H9 (cell line): ENCODE measurements around the gene GABARAPL2. TPM values are rescaled to one million over a fixed set of nuclear protein-coding genes. Genes with fewer than 3 reads are reported as not detected.

ENCODE experiments used
- DNase-seq: peaks from one replicate; pipeline ENCODE4 v3.0.0-alpha.2; 2017
- H2AFZ ChIP-seq: one replicate; pipeline ENCODE4 v1.6.1; 2013; ENCODE audit warnings: mild to moderate bottlenecking, low read length, control low read depth, moderate library complexity
- H2AK5ac ChIP-seq: 2 replicates; pipeline ENCODE4 v1.6.1; 2013; ENCODE audit warnings: low read length, control low read depth, mixed read lengths; ENCODE audit not compliant: insufficient read length
- H2BK120ac ChIP-seq: one replicate; pipeline ENCODE4 v1.6.1; 2013; ENCODE audit warnings: low read depth, mild to moderate bottlenecking, low read length, control low read depth, inconsistent platforms; ENCODE audit not compliant: poor library complexity, severe bottlenecking
- H2BK12ac ChIP-seq: 2 replicates; pipeline ENCODE4 v1.6.1; 2013; ENCODE audit warnings: low read length, control low read depth, mixed read lengths, low read depth; ENCODE audit not compliant: insufficient read length
- H2BK15ac ChIP-seq: 2 replicates; pipeline ENCODE4 v1.6.1; 2013; ENCODE audit warnings: low read depth, low read length, control low read depth
- H2BK20ac ChIP-seq: one replicate; pipeline ENCODE4 v1.6.1; 2013; ENCODE audit warnings: low read depth, mild to moderate bottlenecking, low read length, control low read depth, inconsistent platforms; ENCODE audit not compliant: poor library complexity, severe bottlenecking
- H2BK5ac ChIP-seq: 2 replicates; pipeline ENCODE4 v1.6.1; 2013; ENCODE audit warnings: low read length, control low read depth, mixed read lengths; ENCODE audit not compliant: insufficient read length
- H3K14ac ChIP-seq: 2 replicates; pipeline ENCODE4 v1.6.1; 2013; ENCODE audit warnings: low read length, control low read depth; ENCODE audit not compliant: insufficient read depth
- H3K18ac ChIP-seq: 2 replicates; pipeline ENCODE4 v1.6.1; 2013; ENCODE audit warnings: low read depth, mild to moderate bottlenecking, mixed read lengths, low read length, control low read depth; ENCODE audit not compliant: insufficient read length
- H3K23ac ChIP-seq: 2 replicates; pipeline ENCODE4 v1.6.1; 2013; ENCODE audit warnings: low read length, control low read depth, mixed read lengths, low read depth; ENCODE audit not compliant: insufficient read length
- H3K23me2 ChIP-seq: 2 replicates; pipeline ENCODE4 v1.6.1; 2013; ENCODE audit warnings: low read depth, mild to moderate bottlenecking, mixed read lengths, low read length, control low read depth; ENCODE audit not compliant: insufficient read length, poor library complexity, severe bottlenecking
- H3K27ac ChIP-seq: 2 replicates; pipeline ENCODE4 v1.5.1; 2013; ENCODE audit warnings: low read length, control low read depth, mixed read lengths, low read depth; ENCODE audit not compliant: insufficient read length
- H3K27me3 ChIP-seq: 2 replicates; pipeline ENCODE4 v1.6.1; 2013; ENCODE audit warnings: low read length, control low read depth, inconsistent platforms; ENCODE audit not compliant: insufficient read depth
- H3K4ac ChIP-seq: 2 replicates; pipeline ENCODE4 v1.6.1; 2013; ENCODE audit warnings: low read depth, mild to moderate bottlenecking, control low read depth, inconsistent platforms, low read length, moderate library complexity
- H3K4me1 ChIP-seq: 2 replicates; pipeline ENCODE4 v1.6.1; 2013; ENCODE audit warnings: low read length, control low read depth, inconsistent platforms; ENCODE audit not compliant: insufficient read depth
- H3K4me2 ChIP-seq: 2 replicates; pipeline ENCODE4 v1.6.1; 2013; ENCODE audit warnings: low read length, control low read depth, mixed read lengths; ENCODE audit not compliant: insufficient read length, insufficient read depth
- H3K56ac ChIP-seq: 2 replicates; pipeline ENCODE4 v1.6.1; 2013; ENCODE audit warnings: low read depth, mild to moderate bottlenecking, mixed read lengths, low read length, control low read depth; ENCODE audit not compliant: insufficient read length
- H3K79me1 ChIP-seq: 2 replicates; pipeline ENCODE4 v1.6.1; 2013; ENCODE audit warnings: low read depth, mild to moderate bottlenecking, moderate library complexity, low read length, control low read depth, inconsistent platforms; ENCODE audit not compliant: insufficient read depth, poor library complexity, severe bottlenecking
- H3K79me2 ChIP-seq: 2 replicates; pipeline ENCODE4 v1.6.1; 2013; ENCODE audit warnings: low read length, control low read depth, inconsistent platforms; ENCODE audit not compliant: insufficient read depth
- H3K9ac ChIP-seq: 2 replicates; pipeline ENCODE4 v1.6.1; 2013; ENCODE audit warnings: low read length, control low read depth, mixed read lengths; ENCODE audit not compliant: insufficient read length; ENCODE audit errors: extremely low read depth
- H3K9me3 ChIP-seq: one replicate; pipeline ENCODE4 v1.6.1; 2013; ENCODE audit warnings: low read depth, low read length, inconsistent platforms; ENCODE audit not compliant: control insufficient read depth
- H3T11ph ChIP-seq: one replicate; pipeline ENCODE4 v1.6.1; 2013; ENCODE audit warnings: mild to moderate bottlenecking, low read length, control low read depth, inconsistent platforms
- H4K20me1 ChIP-seq: one replicate; pipeline ENCODE4 v1.6.1; 2013; ENCODE audit not compliant: control insufficient read depth, insufficient read length, insufficient read depth
- H4K5ac ChIP-seq: 2 replicates; pipeline ENCODE4 v1.6.1; 2013; ENCODE audit warnings: low read depth, mild to moderate bottlenecking, mixed read lengths, low read length, control low read depth; ENCODE audit not compliant: insufficient read length
- H4K8ac ChIP-seq: replicated peaks from 2 replicates; pipeline ENCODE4 v1.6.1; 2013; ENCODE audit warnings: low read length, control low read depth, mixed read lengths, low read depth; ENCODE audit not compliant: insufficient read length
- H4K91ac ChIP-seq: 2 replicates; pipeline ENCODE4 v1.6.1; 2013; ENCODE audit warnings: low read depth, mild to moderate bottlenecking, moderate library complexity, mixed read lengths, low read length, control low read depth; ENCODE audit not compliant: insufficient read length
- H3K27ac Mint-ChIP-seq, 3 experiments: 2 replicates in 2 of 3; 3 replicates in 1 of 3; pipeline ENCODE4 v1.8.0; 2020 to 2021; ENCODE audit warnings: mixed read lengths in 3 of 3, mild to moderate bottlenecking in 1 of 3, moderate library complexity in 1 of 3
- H3K27me3 Mint-ChIP-seq: 2 replicates; pipeline ENCODE4 v1.8.0; 2021; ENCODE audit warnings: low read depth, mild to moderate bottlenecking, moderate library complexity, mixed read lengths
- H3K36me3 Mint-ChIP-seq, 3 experiments: 2 replicates in 2 of 3; 3 replicates in 1 of 3; pipeline ENCODE4 v1.8.0; 2020 to 2021; ENCODE audit warnings: low read depth in 3 of 3, mixed read lengths in 3 of 3; ENCODE audit not compliant: insufficient read depth in 1 of 3
- H3K4me1 Mint-ChIP-seq, 2 experiments: 2 replicates each; pipeline ENCODE4 v1.8.0; 2020; ENCODE audit warnings: mixed read lengths in 2 of 2
- H3K4me3 Mint-ChIP-seq, 2 experiments: 2 replicates in 1 of 2; 3 replicates in 1 of 2; pipeline ENCODE4 v1.8.0; 2020 to 2021; ENCODE audit warnings: mild to moderate bottlenecking in 2 of 2, mixed read lengths in 2 of 2, moderate library complexity in 1 of 2
- H3K9me3 Mint-ChIP-seq, 2 experiments: 2 replicates in 1 of 2; 3 replicates in 1 of 2; pipeline ENCODE4 v1.8.0; 2020; ENCODE audit warnings: mild to moderate bottlenecking in 2 of 2, mixed read lengths in 2 of 2, moderate library complexity in 1 of 2
- CTCF ChIP-seq: fragments of 200-600 bp; sonication (generic); conservative IDR thresholded peaks from 3 replicates; pipeline ENCODE4 v1.8.0; 2021; ENCODE audit warnings: antibody characterized with exemption, mild to moderate bottlenecking
- WGBS: extraction: QIAGEN DNeasy Blood & Tissue Kit; methylation state at CpG from one replicate; pipeline ENCODE4 v1.1.7; 2013; ENCODE audit warnings: missing lambda C conversion rate, low lambda C conversion rate, mixed read lengths; ENCODE audit not compliant: insufficient read length; ENCODE audit errors: extremely low coverage; 5-methylcytosine and 5-hydroxymethylcytosine counted together
- total RNA-seq: library from RNA; stranded (reverse); gene quantifications from 2 replicates; pipeline ENCODE4 v1.2.1, GENCODE V29; 2021

GABARAPL2 gene
- total RNA-seq, 1 experiment from 2014 or later = 62.6 TPM

- no peak overlapping the region for H4K5ac ChIP-seq
- H3T11ph ChIP-seq = no peak overlapping the region
- H3K9me3 ChIP-seq = no peaks in the 10 kb centered on the region
- no peak overlapping the region for H2AK5ac ChIP-seq
- TF ChIP-seq CTCF = no peak
- no peak overlapping the region for H3K23ac ChIP-seq
- H3K27ac Mint-ChIP-seq = no peak overlapping the region; a peak in 1 of 7 replicates
- H3K36me3 Mint-ChIP-seq = peaks cover 0 to 11% (median 10%) of the 10 kb centered on the region in 3 experiments; a peak in 6 of 7 replicates
- H3K18ac ChIP-seq = no peak overlapping the region
- no peak overlapping the region for H2BK20ac ChIP-seq
- H3K4ac ChIP-seq = no peak overlapping the region
- H4K20me1 ChIP-seq = no peaks in the 10 kb centered on the region
- no peak overlapping the region for H3K27ac ChIP-seq
- H2AFZ ChIP-seq = no peak overlapping the region
- H3K4me1 Mint-ChIP-seq = peaks cover 3 to 4% of the 10 kb centered on the region in 2 experiments
- H4K91ac ChIP-seq = no peak overlapping the region
- no peaks in the 10 kb centered on the region for H3K27me3 ChIP-seq
- H3K4me3 Mint-ChIP-seq = no peak overlapping the region
- no peak for DNase-seq
- H2BK5ac ChIP-seq = no peak overlapping the region
- H2BK12ac ChIP-seq = no peak overlapping the region
- no peak overlapping the region for H3K14ac ChIP-seq
- no peaks in the 10 kb centered on the region for H3K79me2 ChIP-seq
- no peaks in the 10 kb centered on the region for H3K9me3 Mint-ChIP-seq
- H3K56ac ChIP-seq = no peak overlapping the region
- no peak overlapping the region for H2BK15ac ChIP-seq
- H3K4me2 ChIP-seq = no peak overlapping the region
- H3K23me2 ChIP-seq = no peaks in the 10 kb centered on the region
- no peaks in the 10 kb centered on the region for H3K4me1 ChIP-seq
- no peak overlapping the region for H2BK120ac ChIP-seq
- no peak overlapping the region for H3K9ac ChIP-seq
- no peak overlapping the region for H4K8ac ChIP-seq
- no CpG with 5 or more reads among the region's 3 CpGs for WGBS
- no peaks in the 10 kb centered on the region for H3K79me1 ChIP-seq
- H3K27me3 Mint-ChIP-seq = no peaks in the 10 kb centered on the region
Measured at GRCh38 chr16:75584108-75584507, 17.9 kb downstream of the GABARAPL2 start.
